ENCODE data around the gene SLC8A1. TPM values are rescaled to one million over a fixed set of nuclear protein-coding genes. Genes with fewer than 3 reads are reported as not detected.

SLC8A1 gene
- total and polyA plus RNA-seq, 10 of the 15 experiments (the other 5 are each of a cell fraction or from before 2014, with no cell fraction given): under 0.01 to 1.2 (median 0.01) TPM; not detected in 3

DNA sequence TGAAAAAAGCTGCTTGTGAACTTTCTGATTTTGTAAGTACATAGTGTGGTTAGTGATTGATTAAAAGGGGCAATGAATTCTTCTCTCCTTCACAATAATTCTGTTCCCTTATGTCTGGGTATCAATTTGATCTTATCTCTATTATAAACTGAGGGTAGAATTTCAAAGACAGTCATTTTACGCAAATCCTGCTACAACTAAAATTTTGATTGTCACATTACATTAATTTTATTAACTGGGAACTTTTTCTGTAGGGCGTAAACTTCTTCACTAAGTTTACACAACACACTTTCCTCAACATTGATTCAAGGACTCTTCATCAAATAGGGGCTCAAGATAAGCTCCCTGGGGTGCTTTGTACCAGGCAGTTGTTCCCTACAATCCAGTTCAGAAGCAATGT lies 5.0 kb upstream of the SLC8A1 start:
- intact Hi-C loops (cut with micrococcal nuclease; ENCODE audit: unreplicated experiment): no loop called here
- ChIA-PET POLR2A (no interaction called here), RAD21 (ENCODE audit: unreplicated experiment) (no interaction called here), SMC1A (ENCODE audit: uncharacterized antibody, unreplicated experiment) (interaction anchor here (2.0 kb wide), 1 partner anchor 31 kb away, joined by 6 read pairs; no protein-coding TSS in a partner anchor), CTCF (no interaction called here)
- no TSS peak for BruUV-seq (replicated peaks)
- Histone ChIP-seq H3K4me3 (no peak overlapping the region), H3K4me2 (ENCODE audit: control insufficient read depth, insufficient read depth) (no peak overlapping the region), H3K27me3 (replicated peaks in 1 of 2; ENCODE audit: control insufficient read depth in 2 of 2, insufficient read depth in 2 of 2, low read length in 1 of 2) (peaks cover 0 to 4% of the 10 kb centered on the region in 2 experiments; a peak in 3 of 4 replicates), H3K79me2 (ENCODE audit: control insufficient read depth, insufficient read depth, low read length) (no peaks in the 10 kb centered on the region), H3K9me3 (replicated peaks; ENCODE audit: control insufficient read depth, insufficient read depth, low read length) (no peaks in the 10 kb centered on the region), H4K20me1 (ENCODE audit: control insufficient read depth, insufficient read depth) (no peaks in the 10 kb centered on the region), H3K36me3 (ENCODE audit: control insufficient read depth in 2 of 2, insufficient read depth in 2 of 2, low read length in 1 of 2) (no peaks in the 10 kb centered on the region), H2AFZ (ENCODE audit: control insufficient read depth, low read depth, low read length) (no peak overlapping the region), H3K9ac (ENCODE audit: control insufficient read depth, insufficient read depth, low read length) (no peak overlapping the region), H3K27ac (ENCODE audit: control insufficient read depth, insufficient read depth) (no peak overlapping the region), H3K4me1 (ENCODE audit: control insufficient read depth, insufficient read depth, low read length) (no peaks in the 10 kb centered on the region)
- TF ChIP-seq, protein P1, sequence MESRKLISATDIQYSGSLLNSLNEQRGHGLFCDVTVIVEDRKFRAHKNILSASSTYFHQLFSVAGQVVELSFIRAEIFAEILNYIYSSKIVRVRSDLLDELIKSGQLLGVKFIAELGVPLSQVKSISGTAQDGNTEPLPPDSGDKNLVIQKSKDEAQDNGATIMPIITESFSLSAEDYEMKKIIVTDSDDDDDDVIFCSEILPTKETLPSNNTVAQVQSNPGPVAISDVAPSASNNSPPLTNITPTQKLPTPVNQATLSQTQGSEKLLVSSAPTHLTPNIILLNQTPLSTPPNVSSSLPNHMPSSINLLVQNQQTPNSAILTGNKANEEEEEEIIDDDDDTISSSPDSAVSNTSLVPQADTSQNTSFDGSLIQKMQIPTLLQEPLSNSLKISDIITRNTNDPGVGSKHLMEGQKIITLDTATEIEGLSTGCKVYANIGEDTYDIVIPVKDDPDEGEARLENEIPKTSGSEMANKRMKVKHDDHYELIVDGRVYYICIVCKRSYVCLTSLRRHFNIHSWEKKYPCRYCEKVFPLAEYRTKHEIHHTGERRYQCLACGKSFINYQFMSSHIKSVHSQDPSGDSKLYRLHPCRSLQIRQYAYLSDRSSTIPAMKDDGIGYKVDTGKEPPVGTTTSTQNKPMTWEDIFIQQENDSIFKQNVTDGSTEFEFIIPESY (IDR thresholded peaks at IDR 0.05): no peak
- no peak for TF ChIP-seq MEF2B (IDR thresholded peaks at IDR 0.05; ENCODE audit: partially characterized antibody, poor library complexity, severe bottlenecking)
- TF ChIP-seq CEBPB (IDR thresholded peaks at IDR 0.05; ENCODE audit: borderline replicate concordance in 1 of 2, low read depth in 2 of 2, low read length in 2 of 2): no peak
- TF ChIP-seq CBX5 (IDR thresholded peaks at IDR 0.05; ENCODE audit: low read depth): no peak
- no peak for TF ChIP-seq ZNF622 (IDR thresholded peaks at IDR 0.05)
- no peak for TF ChIP-seq POLR2AphosphoS2 (IDR thresholded peaks at IDR 0.05; ENCODE audit: low read depth, low read length)
- TF ChIP-seq, protein P2, sequence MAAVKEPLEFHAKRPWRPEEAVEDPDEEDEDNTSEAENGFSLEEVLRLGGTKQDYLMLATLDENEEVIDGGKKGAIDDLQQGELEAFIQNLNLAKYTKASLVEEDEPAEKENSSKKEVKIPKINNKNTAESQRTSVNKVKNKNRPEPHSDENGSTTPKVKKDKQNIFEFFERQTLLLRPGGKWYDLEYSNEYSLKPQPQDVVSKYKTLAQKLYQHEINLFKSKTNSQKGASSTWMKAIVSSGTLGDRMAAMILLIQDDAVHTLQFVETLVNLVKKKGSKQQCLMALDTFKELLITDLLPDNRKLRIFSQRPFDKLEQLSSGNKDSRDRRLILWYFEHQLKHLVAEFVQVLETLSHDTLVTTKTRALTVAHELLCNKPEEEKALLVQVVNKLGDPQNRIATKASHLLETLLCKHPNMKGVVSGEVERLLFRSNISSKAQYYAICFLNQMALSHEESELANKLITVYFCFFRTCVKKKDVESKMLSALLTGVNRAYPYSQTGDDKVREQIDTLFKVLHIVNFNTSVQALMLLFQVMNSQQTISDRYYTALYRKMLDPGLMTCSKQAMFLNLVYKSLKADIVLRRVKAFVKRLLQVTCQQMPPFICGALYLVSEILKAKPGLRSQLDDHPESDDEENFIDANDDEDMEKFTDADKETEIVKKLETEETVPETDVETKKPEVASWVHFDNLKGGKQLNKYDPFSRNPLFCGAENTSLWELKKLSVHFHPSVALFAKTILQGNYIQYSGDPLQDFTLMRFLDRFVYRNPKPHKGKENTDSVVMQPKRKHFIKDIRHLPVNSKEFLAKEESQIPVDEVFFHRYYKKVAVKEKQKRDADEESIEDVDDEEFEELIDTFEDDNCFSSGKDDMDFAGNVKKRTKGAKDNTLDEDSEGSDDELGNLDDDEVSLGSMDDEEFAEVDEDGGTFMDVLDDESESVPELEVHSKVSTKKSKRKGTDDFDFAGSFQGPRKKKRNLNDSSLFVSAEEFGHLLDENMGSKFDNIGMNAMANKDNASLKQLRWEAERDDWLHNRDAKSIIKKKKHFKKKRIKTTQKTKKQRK (IDR thresholded peaks at IDR 0.05; ENCODE audit: low read depth, low read length): no peak
- TF ChIP-seq, protein P3, sequence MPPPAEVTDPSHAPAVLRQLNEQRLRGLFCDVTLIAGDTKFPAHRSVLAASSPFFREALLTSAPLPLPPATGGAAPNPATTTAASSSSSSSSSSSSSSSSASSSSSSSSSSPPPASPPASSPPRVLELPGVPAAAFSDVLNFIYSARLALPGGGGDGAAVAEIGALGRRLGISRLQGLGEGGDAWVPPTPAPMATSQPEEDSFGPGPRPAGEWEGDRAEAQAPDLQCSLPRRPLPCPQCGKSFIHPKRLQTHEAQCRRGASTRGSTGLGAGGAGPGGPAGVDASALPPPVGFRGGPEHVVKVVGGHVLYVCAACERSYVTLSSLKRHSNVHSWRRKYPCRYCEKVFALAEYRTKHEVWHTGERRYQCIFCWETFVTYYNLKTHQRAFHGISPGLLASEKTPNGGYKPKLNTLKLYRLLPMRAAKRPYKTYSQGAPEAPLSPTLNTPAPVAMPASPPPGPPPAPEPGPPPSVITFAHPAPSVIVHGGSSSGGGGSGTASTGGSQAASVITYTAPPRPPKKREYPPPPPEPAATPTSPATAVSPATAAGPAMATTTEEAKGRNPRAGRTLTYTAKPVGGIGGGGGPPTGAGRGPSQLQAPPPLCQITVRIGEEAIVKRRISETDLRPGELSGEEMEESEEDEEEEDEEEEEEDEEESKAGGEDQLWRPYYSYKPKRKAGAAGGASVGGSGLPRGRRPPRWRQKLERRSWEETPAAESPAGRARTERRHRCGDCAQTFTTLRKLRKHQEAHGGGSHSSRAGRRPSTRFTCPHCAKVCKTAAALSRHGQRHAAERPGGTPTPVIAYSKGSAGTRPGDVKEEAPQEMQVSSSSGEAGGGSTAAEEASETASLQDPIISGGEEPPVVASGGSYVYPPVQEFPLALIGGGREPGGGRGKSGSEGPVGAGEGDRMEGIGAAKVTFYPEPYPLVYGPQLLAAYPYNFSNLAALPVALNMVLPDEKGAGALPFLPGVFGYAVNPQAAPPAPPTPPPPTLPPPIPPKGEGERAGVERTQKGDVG (CRISPR knock-in tag; IDR thresholded peaks at IDR 0.05): no peak
- no peak for TF ChIP-seq ZNF384 (IDR thresholded peaks at IDR 0.05; ENCODE audit: borderline replicate concordance, low read depth, low read length)
- no peak for TF ChIP-seq TARDBP (IDR thresholded peaks at IDR 0.05; ENCODE audit: borderline replicate concordance)
- no peak for TF ChIP-seq FOS (IDR thresholded peaks at IDR 0.05; ENCODE audit: borderline replicate concordance, extremely low read depth, insufficient read length)
- no peak for TF ChIP-seq NR2F1 (conservative IDR thresholded peaks at IDR 0.05)
- in situ Hi-C loops (cut with MboI): no loop called here
- WGBS (ENCODE audit: insufficient coverage, insufficient replicate concordance, low lambda C conversion rate, missing lambda C conversion rate): 44% methylated on average over 2 of the region's 2 CpGs
- ATAC-seq (no peak), DNase-seq (ENCODE audit: low read depth, low spot score) (no peak), FAIRE-seq (no peak)

Data from GM12878 (cell line).